H1 (cell line): ENCODE measurements around the gene RDH12. TPM values are rescaled to one million over a fixed set of nuclear protein-coding genes. Genes with fewer than 3 reads are reported as not detected.
"Not testable (repeated sequence)": the region's sequence is repeated elsewhere in the genome, so short reads cannot be mapped to it uniquely, and the experiment has no call there.

Experiments
- CTCF ChIA-PET: fragments of 300-600 bp; sonication (Branson Sonifier 250); formaldehyde crosslinking; loops from one replicate; lab custom pipeline; 2021; ENCODE audit not compliant: partially characterized antibody; lab: Charles Lee
- POLR2A ChIA-PET: fragments of 300-600 bp; sonication (Branson Sonifier 250); formaldehyde crosslinking; loops from one replicate; lab custom pipeline; 2021; ENCODE audit warnings: inconsistent platforms; ENCODE audit not compliant: partially characterized antibody; lab: Charles Lee
- DNase-seq, 2 experiments: peaks; one replicate each; pipeline versions ENCODE4 v3.0.0 to v3.0.0-alpha.2; 2010 to 2022; ENCODE audit warnings: low spot score in 2 of 2, low read depth in 1 of 2, mixed read lengths in 1 of 2
- FAIRE-seq: peaks from 2 replicates; lab custom pipeline; 2011; peaks lifted over from hg19 to GRCh38; lab: Jason Lieb, UNC
- H2AFZ ChIP-seq: 2 replicates; pipeline ENCODE4 v1.8.1; 2012; ENCODE audit warnings: low read length, inconsistent platforms
- H2AK5ac ChIP-seq: 2 replicates; pipeline ENCODE4 v1.6.1; 2013; ENCODE audit warnings: low read depth, low read length
- H2BK120ac ChIP-seq: replicated peaks from 2 replicates; pipeline ENCODE3; 2013; ENCODE audit warnings: low read depth, low read length, inconsistent platforms
- H2BK12ac ChIP-seq: 2 replicates; pipeline ENCODE4 v1.6.1; 2013; ENCODE audit warnings: low read depth, low read length
- H2BK15ac ChIP-seq: 2 replicates; pipeline ENCODE4 v1.6.1; 2013; ENCODE audit warnings: low read length
- H2BK20ac ChIP-seq: 2 replicates; pipeline ENCODE4 v1.6.1; 2013; ENCODE audit warnings: low read length
- H2BK5ac ChIP-seq: 2 replicates; pipeline ENCODE4 v1.6.1; 2013; ENCODE audit warnings: low read depth, low read length
- H3K14ac ChIP-seq: 2 replicates; pipeline ENCODE4 v1.6.1; 2013; ENCODE audit warnings: inconsistent platforms; ENCODE audit not compliant: insufficient read length
- H3K18ac ChIP-seq: 2 replicates; pipeline ENCODE4 v1.6.1; 2013; ENCODE audit warnings: low read length; ENCODE audit errors: extremely low read depth
- H3K23ac ChIP-seq: 2 replicates; pipeline ENCODE4 v1.6.1; 2013; ENCODE audit warnings: inconsistent platforms; ENCODE audit not compliant: insufficient read length
- H3K23me2 ChIP-seq: 2 replicates; pipeline ENCODE4 v1.6.1; 2013; ENCODE audit warnings: low read depth, low read length
- H3K27ac ChIP-seq: 2 replicates; pipeline ENCODE4 v1.6.1; 2011; ENCODE audit warnings: low read depth, low read length, inconsistent platforms
- H3K27me3 ChIP-seq, 4 experiments: replicated peaks in 1 of 4; 1 replicate in 1 of 4; 2 replicates in 3 of 4; pipeline versions ENCODE4 v1.6.1 to v1.8.1; 2011 to 2013; ENCODE audit warnings: low read length in 3 of 4, mild to moderate bottlenecking in 3 of 4, inconsistent platforms in 2 of 4, mixed read lengths in 2 of 4, moderate library complexity in 1 of 4; ENCODE audit not compliant: control insufficient read depth in 3 of 4, insufficient read depth in 3 of 4; ENCODE audit errors: extremely low read depth in 1 of 4
- H3K36me3 ChIP-seq, 4 experiments: 2 replicates each; pipeline versions ENCODE4 v1.6.1 to v1.8.1; 2011 to 2013; ENCODE audit warnings: mild to moderate bottlenecking in 4 of 4, low read length in 3 of 4, moderate library complexity in 2 of 4, control low read depth in 1 of 4, inconsistent platforms in 1 of 4; ENCODE audit not compliant: insufficient read depth in 4 of 4, control insufficient read depth in 2 of 4
- H3K4ac ChIP-seq: replicated peaks from 2 replicates; pipeline ENCODE3; 2013; ENCODE audit warnings: low read length, low read depth, mixed read lengths, inconsistent platforms; ENCODE audit not compliant: insufficient read length
- H3K4me1 ChIP-seq, 4 experiments: replicated peaks in 1 of 4; 1 replicate in 1 of 4; 2 replicates in 3 of 4; pipeline versions ENCODE4 v1.6.1 to v1.8.1; 2011 to 2013; ENCODE audit warnings: low read length in 3 of 4, inconsistent platforms in 2 of 4, mixed read lengths in 1 of 4; ENCODE audit not compliant: insufficient read depth in 4 of 4, control insufficient read depth in 3 of 4
- H3K4me2 ChIP-seq, 2 experiments: 2 replicates each; pipeline versions ENCODE4 v1.6.1 to v1.8.1; 2011 to 2013; ENCODE audit warnings: low read depth in 2 of 2, low read length in 2 of 2, control low read depth in 1 of 2, inconsistent platforms in 1 of 2, mild to moderate bottlenecking in 1 of 2; ENCODE audit not compliant: insufficient read depth in 1 of 2
- H3K4me3 ChIP-seq, 4 experiments: fragments of 200-600, 300-600 bp in 1 of 4; sonication (generic), shearing (Covaris generic), sonication (Bioruptor Twin) in 1 of 4; 2 replicates each; pipeline versions ENCODE4 v1.5.1 to v1.8.1; 2011 to 2016; ENCODE audit warnings: low read length in 4 of 4, low read depth in 3 of 4, control low read depth in 2 of 4, inconsistent platforms in 2 of 4, mild to moderate bottlenecking in 2 of 4, mixed read lengths in 1 of 4, moderate library complexity in 1 of 4; ENCODE audit not compliant: insufficient read depth in 2 of 4; ENCODE audit errors: extremely low read depth in 1 of 4
- H3K56ac ChIP-seq: replicated peaks from 2 replicates; pipeline ENCODE3; 2013; ENCODE audit warnings: low read depth, mild to moderate bottlenecking, mixed read lengths, low read length, inconsistent platforms; ENCODE audit not compliant: insufficient read length
- H3K79me1 ChIP-seq: 2 replicates; pipeline ENCODE4 v1.6.1; 2013; ENCODE audit warnings: low read depth, low read length, control low read depth
- H3K79me2 ChIP-seq, 2 experiments: 2 replicates each; pipeline versions ENCODE4 v1.6.1 to v1.8.1; 2012 to 2013; ENCODE audit warnings: low read length in 2 of 2, mild to moderate bottlenecking in 2 of 2, inconsistent platforms in 1 of 2; ENCODE audit not compliant: insufficient read depth in 2 of 2, control insufficient read depth in 1 of 2
- H3K9ac ChIP-seq, 4 experiments: replicated peaks in 1 of 4; 1 replicate in 1 of 4; 2 replicates in 3 of 4; pipeline versions ENCODE4 v1.6.1 to v1.8.1; 2011 to 2013; ENCODE audit warnings: low read depth in 3 of 4, low read length in 3 of 4, control low read depth in 2 of 4, mild to moderate bottlenecking in 2 of 4, moderate library complexity in 2 of 4, inconsistent platforms in 1 of 4; ENCODE audit errors: extremely low read depth in 1 of 4
- H3K9me3 ChIP-seq, 2 experiments: 2 replicates each; pipeline versions ENCODE4 v1.6.1 to v1.8.1; 2012 to 2013; ENCODE audit warnings: mild to moderate bottlenecking in 2 of 2, moderate library complexity in 2 of 2, control low read depth in 1 of 2, inconsistent platforms in 1 of 2, low read depth in 1 of 2, low read length in 1 of 2, mixed read lengths in 1 of 2; ENCODE audit not compliant: insufficient read depth in 2 of 2
- H4K20me1 ChIP-seq, 2 experiments: replicated peaks in 1 of 2; 2 replicates each; pipeline versions ENCODE3 to v1.8.1; 2011 to 2013; ENCODE audit warnings: inconsistent platforms in 2 of 2, low read length in 2 of 2, mild to moderate bottlenecking in 1 of 2; ENCODE audit not compliant: insufficient read depth in 2 of 2, control insufficient read depth in 1 of 2
- H4K5ac ChIP-seq: 2 replicates; pipeline ENCODE4 v1.6.1; 2013; ENCODE audit warnings: low read length, low read depth, mixed read lengths, inconsistent platforms; ENCODE audit not compliant: insufficient read length
- H4K8ac ChIP-seq: 2 replicates; pipeline ENCODE4 v1.8.0; 2013; ENCODE audit warnings: mild to moderate bottlenecking, moderate library complexity, low read length, inconsistent platforms; ENCODE audit not compliant: insufficient read depth; ENCODE audit errors: extremely low read depth
- H4K91ac ChIP-seq: replicated peaks from 2 replicates; pipeline ENCODE3; 2013; ENCODE audit warnings: low read length, mixed read lengths, inconsistent platforms; ENCODE audit not compliant: insufficient read length
- WGBS, 2 experiments: shearing (Covaris generic) in 1 of 2; methylation state at CpG; one replicate each; pipeline versions ENCODE4 v1.1.6 to v1.1.7; 2013 to 2015; ENCODE audit warnings: low lambda C conversion rate in 2 of 2, mixed read lengths in 2 of 2, inconsistent platforms in 1 of 2, low coverage in 1 of 2, missing lambda C conversion rate in 1 of 2; ENCODE audit not compliant: insufficient replicate concordance in 2 of 2, insufficient coverage in 1 of 2, insufficient read length in 1 of 2; ENCODE audit errors: extremely low coverage in 1 of 2, missing lambda C conversion rate in 1 of 2; 5-methylcytosine and 5-hydroxymethylcytosine counted together
- long read RNA-seq, 2 experiments: library from RNA in 1 of 2; library from capped mRNA in 1 of 2; stranded (forward); transcript quantifications; one replicate each; pipeline ENCODE4 v2.0.0, GENCODE V29; 2021; ENCODE audit warnings: inconsistent platforms in 1 of 2
- polyA minus RNA-seq, 3 experiments: library from RNA; depleted of rRNA, polyadenylated mRNA; stranded (reverse); fragments of >200 nt; gene quantifications; 1 replicate in 2 of 3; 2 replicates in 1 of 3; pipeline ENCODE4 v1.2.3, GENCODE V29; 2011
- polyA plus RNA-seq, 7 experiments: library from polyadenylated mRNA; depleted of rRNA in 3 of 7; stranded (reverse) in 5 of 7; unstranded in 2 of 7; fragments of >200 nt in 5 of 7; fragments of 200-250 nt in 2 of 7; gene quantifications; 1 replicate in 5 of 7; 2 replicates in 1 of 7; 4 replicates in 1 of 7; pipeline versions ENCODE4 v1.2.1 to v1.2.3, GENCODE V29; 2011 to 2013; ENCODE audit warnings: missing spikeins in 2 of 7, mixed read lengths in 2 of 7
- total RNA-seq: library from RNA; stranded (reverse); fragmentation: NEBNext Ultra II Directional; extraction: Animal tissue kit (Norgen Biotek cat#: 25700); gene quantifications from 2 replicates; pipeline ENCODE4 v1.2.1, GENCODE V29; 2021

RDH12 gene
- total RNA-seq (1.1 and 1.2 TPM in 2 replicates), polyA plus RNA-seq (2011; rRNA removed) (1.3 and 1.5 TPM in 2 replicates), polyA minus RNA-seq (2011; rRNA and poly(A)+ RNA removed) (1.1 and 1.4 TPM in 2 replicates)
- polyA plus RNA-seq (2011; cell fraction: cytosol; rRNA removed), result 2.3 TPM
- polyA plus RNA-seq (2011; cell fraction: nucleus; rRNA removed), result 1.3 TPM
- 0.83 to 1.6 TPM (median 1.2 TPM) in 4 replicates for polyA plus RNA-seq (2012, experiment 1 of 2)
- 1.3 TPM for polyA plus RNA-seq (2012, experiment 2 of 2)
- 1.3 TPM for polyA plus RNA-seq (2013, experiment 1 of 2)
- polyA plus RNA-seq (2013, experiment 2 of 2), result 1.6 TPM
- polyA minus RNA-seq (2011; cell fraction: cytosol; rRNA and poly(A)+ RNA removed), result not detected
- polyA minus RNA-seq (2011; cell fraction: nucleus; rRNA and poly(A)+ RNA removed), result 1.8 TPM
- long read RNA-seq, experiment 1, partial matches to known transcripts, result 1 of 1 reads
- long read RNA-seq, experiment 1, other reads (novel, unspliced or antisense), result 0 of 1 reads
- long read RNA-seq, experiment 2, partial matches to known transcripts, result 1 of 2 reads
- long read RNA-seq, experiment 2, other reads (novel, unspliced or antisense), result 1 of 2 reads

DNA sequence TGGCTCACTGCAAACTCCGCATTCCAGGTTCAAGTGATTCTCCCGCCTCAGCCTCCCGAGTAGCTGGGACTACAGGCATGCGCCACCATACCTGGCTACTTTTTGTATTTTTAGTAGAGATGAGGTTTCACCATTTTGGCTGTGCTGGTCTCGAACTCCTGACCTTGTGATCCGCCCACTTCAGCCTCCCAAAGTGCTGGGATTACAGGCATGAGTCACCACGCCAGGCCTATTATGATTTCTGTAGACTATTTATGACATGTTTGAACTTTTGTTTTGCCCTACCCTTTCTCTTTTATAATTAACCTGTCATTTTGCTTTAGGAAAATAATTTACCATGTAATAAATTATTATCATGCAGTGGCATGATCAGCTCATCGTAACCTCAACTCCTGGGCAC is at the start of gene RDH12:
TSS of gene RDH12 (plus strand) at position 395 of the 400 bp plus-strand sequence. CDS start 20,757 bp downstream, outside the sequence.
- not testable (repeated sequence) for H3K23ac ChIP-seq, H3K9me3 ChIP-seq, H2BK5ac ChIP-seq, H3K4me3 ChIP-seq, H2BK12ac ChIP-seq, H3K23me2 ChIP-seq, H3K4me1 ChIP-seq, H4K20me1 ChIP-seq, H3K27ac ChIP-seq, H2BK120ac ChIP-seq, H3K79me2 ChIP-seq, H2BK15ac ChIP-seq, H3K27me3 ChIP-seq, H2AFZ ChIP-seq, DNase-seq, H4K8ac ChIP-seq, H2BK20ac ChIP-seq, H3K4me2 ChIP-seq, H4K91ac ChIP-seq, H3K18ac ChIP-seq, H3K79me1 ChIP-seq, H3K14ac ChIP-seq, H3K4ac ChIP-seq, H3K9ac ChIP-seq, H2AK5ac ChIP-seq, FAIRE-seq, H4K5ac ChIP-seq, H3K36me3 ChIP-seq, H3K56ac ChIP-seq
- WGBS, 2 experiments, result 91% methylated on average over 8 of the region's 8 CpGs; no CpG with 5 or more reads in 1 of the 2 experiments
- ChIA-PET POLR2A (interaction anchor here (1.4 to 1.8 kb wide), 2 partner anchors 9 to 81 kb away, joined by 3 to 6 read pairs; partner anchors contain the start of gene ARG2), CTCF (interaction anchor here (0.9 to 6.7 kb wide), 5 partner anchors 13 to 117 kb away, joined by 3 to 147 read pairs (median 24); no protein-coding TSS in a partner anchor)
